OCI-LY1 (cell line): ENCODE results near the gene CIBAR2.

Experiments
- EZH2 ChIP-seq: fragments of 200-600 bp; sonication (generic), shearing (Covaris generic); IDR thresholded peaks from 2 replicates; pipeline ENCODE4 v1.8.0; 2017; ENCODE audit warnings: borderline replicate concordance, mixed run types, mild to moderate bottlenecking, antibody characterized with exemption, low read length, moderate library complexity, mixed read lengths
- TF ChIP-seq, protein P1 (sequence below): fragments of 200-600 bp; sonication (generic), shearing (Covaris generic); IDR thresholded peaks from 2 replicates; pipeline ENCODE4 v1.5.1; 2017; ENCODE audit warnings: mild to moderate bottlenecking, antibody characterized with exemption, low read length, moderate library complexity, mixed read lengths

DNA sequence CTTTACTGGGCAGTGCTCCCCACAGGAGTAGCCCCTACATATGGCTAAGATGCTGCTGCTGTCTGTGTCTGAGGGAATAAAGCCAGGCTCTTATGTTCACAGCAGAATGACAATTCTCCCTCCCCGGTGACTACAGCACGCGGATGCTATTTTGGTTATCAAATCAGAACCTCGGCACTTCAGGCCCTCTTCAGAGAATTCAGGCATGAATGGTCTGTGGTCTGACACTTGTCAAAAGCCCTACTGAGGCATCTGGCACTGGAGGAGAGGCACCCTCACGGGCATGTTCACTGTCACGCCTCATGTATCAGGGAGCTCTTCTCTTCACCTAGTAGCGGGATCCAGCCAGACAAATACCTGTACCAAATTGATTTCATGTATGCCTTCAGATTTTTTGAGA, 54.3 kb downstream of the CIBAR2 start:
- TF ChIP-seq, protein P1, sequence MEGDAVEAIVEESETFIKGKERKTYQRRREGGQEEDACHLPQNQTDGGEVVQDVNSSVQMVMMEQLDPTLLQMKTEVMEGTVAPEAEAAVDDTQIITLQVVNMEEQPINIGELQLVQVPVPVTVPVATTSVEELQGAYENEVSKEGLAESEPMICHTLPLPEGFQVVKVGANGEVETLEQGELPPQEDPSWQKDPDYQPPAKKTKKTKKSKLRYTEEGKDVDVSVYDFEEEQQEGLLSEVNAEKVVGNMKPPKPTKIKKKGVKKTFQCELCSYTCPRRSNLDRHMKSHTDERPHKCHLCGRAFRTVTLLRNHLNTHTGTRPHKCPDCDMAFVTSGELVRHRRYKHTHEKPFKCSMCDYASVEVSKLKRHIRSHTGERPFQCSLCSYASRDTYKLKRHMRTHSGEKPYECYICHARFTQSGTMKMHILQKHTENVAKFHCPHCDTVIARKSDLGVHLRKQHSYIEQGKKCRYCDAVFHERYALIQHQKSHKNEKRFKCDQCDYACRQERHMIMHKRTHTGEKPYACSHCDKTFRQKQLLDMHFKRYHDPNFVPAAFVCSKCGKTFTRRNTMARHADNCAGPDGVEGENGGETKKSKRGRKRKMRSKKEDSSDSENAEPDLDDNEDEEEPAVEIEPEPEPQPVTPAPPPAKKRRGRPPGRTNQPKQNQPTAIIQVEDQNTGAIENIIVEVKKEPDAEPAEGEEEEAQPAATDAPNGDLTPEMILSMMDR: no peak
- no peak for TF ChIP-seq EZH2
